Caco-2 (cell line): ENCODE results near the gene RRP12. TPM values are rescaled to one million over a fixed set of nuclear protein-coding genes. Genes with fewer than 3 reads are reported as not detected.
"Not testable (repeated sequence)": the region's sequence is repeated elsewhere in the genome, so short reads cannot be mapped to it uniquely, and the experiment has no call there.

Experiments used
- BruUV-seq: library from RNA; stranded (reverse); fragments of 400-500 nt; replicated peaks from 2 replicates; lab custom pipeline; 2021; lab: Mats Ljungman, UMichigan
- CTCF ChIA-PET: fragments of 300-600 bp; sonication (Branson Sonifier 250); formaldehyde crosslinking; loops from one replicate; lab custom pipeline; 2022; ENCODE audit warnings: antibody characterized with exemption; lab: Charles Lee
- POLR2A ChIA-PET: fragments of 300-600 bp; sonication (Branson Sonifier 250); formaldehyde crosslinking; loops from one replicate; lab custom pipeline; 2022; ENCODE audit warnings: antibody characterized with exemption; lab: Charles Lee
- DNase-seq, 2 experiments: peaks; one replicate each; pipeline versions ENCODE4 v3.0.0 to v3.0.0-alpha.2; 2020 to 2022
- H3K27me3 ChIP-seq: replicated peaks from 2 replicates; pipeline ENCODE4 v1.6.0; 2011; ENCODE audit warnings: low read length; ENCODE audit not compliant: control insufficient read depth, insufficient read depth
- H3K36me3 ChIP-seq: 2 replicates; pipeline ENCODE4 v1.5.1; 2011; ENCODE audit warnings: low read length; ENCODE audit not compliant: control insufficient read depth, insufficient read depth
- H3K4me1 ChIP-seq: fragments of 250-450 bp; sonication (Bioruptor Pico); 2 replicates; pipeline ENCODE4 v1.5.1; 2020; ENCODE audit warnings: mild to moderate bottlenecking
- H3K4me3 ChIP-seq: 2 replicates; pipeline ENCODE4 v1.5.1; 2011; ENCODE audit warnings: low read depth, mild to moderate bottlenecking, control low read depth, low read length
- H3K9me3 ChIP-seq: fragments of 250-450 bp; sonication (Bioruptor Pico); 2 replicates; pipeline ENCODE4 v1.5.1; 2020; ENCODE audit warnings: mild to moderate bottlenecking, moderate library complexity
- H3K27ac Mint-ChIP-seq: one replicate; pipeline ENCODE4 v1.8.0; 2022; ENCODE audit warnings: mixed read lengths; ENCODE audit not compliant: unreplicated experiment
- H3K27me3 Mint-ChIP-seq: one replicate; pipeline ENCODE4 v1.8.0; 2022; ENCODE audit warnings: mixed read lengths; ENCODE audit not compliant: insufficient read depth, unreplicated experiment
- H3K36me3 Mint-ChIP-seq: one replicate; pipeline ENCODE4 v1.8.0; 2022; ENCODE audit warnings: mild to moderate bottlenecking, mixed read lengths; ENCODE audit not compliant: insufficient read depth, unreplicated experiment
- H3K4me1 Mint-ChIP-seq: one replicate; pipeline ENCODE4 v1.8.0; 2022; ENCODE audit warnings: low read depth, mixed read lengths; ENCODE audit not compliant: unreplicated experiment
- H3K4me3 Mint-ChIP-seq: one replicate; pipeline ENCODE4 v1.8.0; 2022; ENCODE audit warnings: mild to moderate bottlenecking, moderate library complexity, mixed read lengths; ENCODE audit not compliant: unreplicated experiment
- H3K9me3 Mint-ChIP-seq: one replicate; pipeline ENCODE4 v1.8.0; 2022; ENCODE audit warnings: mixed read lengths; ENCODE audit not compliant: unreplicated experiment
- CTCF ChIP-seq, 2 experiments: fragments of 200-600 bp in 1 of 2; IDR thresholded peaks; 1 replicate in 1 of 2; 2 replicates in 1 of 2; pipeline versions ENCODE4 v1.5.1 to v1.8.0; 2011 to 2022; ENCODE audit warnings: antibody characterized with exemption in 1 of 2, control low read depth in 1 of 2, inconsistent platforms in 1 of 2, low read depth in 1 of 2, low read length in 1 of 2, mild to moderate bottlenecking in 1 of 2, moderate library complexity in 1 of 2; ENCODE audit not compliant: insufficient read depth in 1 of 2, severe bottlenecking in 1 of 2, unreplicated experiment in 1 of 2
- intact Hi-C: fragments of 100-400 bp; cut with micrococcal nuclease; formaldehyde crosslinking; loops from one replicate; pipeline ENCODE4 v1.10.0; 2022; ENCODE audit not compliant: unreplicated experiment
- total RNA-seq: library from RNA; stranded (reverse); gene quantifications from 2 replicates; pipeline ENCODE4 v1.2.3, GENCODE V29; 2022

Gene RRP12
- total RNA-seq, 1 experiment from 2014 or later = 69.3 TPM

DNA sequence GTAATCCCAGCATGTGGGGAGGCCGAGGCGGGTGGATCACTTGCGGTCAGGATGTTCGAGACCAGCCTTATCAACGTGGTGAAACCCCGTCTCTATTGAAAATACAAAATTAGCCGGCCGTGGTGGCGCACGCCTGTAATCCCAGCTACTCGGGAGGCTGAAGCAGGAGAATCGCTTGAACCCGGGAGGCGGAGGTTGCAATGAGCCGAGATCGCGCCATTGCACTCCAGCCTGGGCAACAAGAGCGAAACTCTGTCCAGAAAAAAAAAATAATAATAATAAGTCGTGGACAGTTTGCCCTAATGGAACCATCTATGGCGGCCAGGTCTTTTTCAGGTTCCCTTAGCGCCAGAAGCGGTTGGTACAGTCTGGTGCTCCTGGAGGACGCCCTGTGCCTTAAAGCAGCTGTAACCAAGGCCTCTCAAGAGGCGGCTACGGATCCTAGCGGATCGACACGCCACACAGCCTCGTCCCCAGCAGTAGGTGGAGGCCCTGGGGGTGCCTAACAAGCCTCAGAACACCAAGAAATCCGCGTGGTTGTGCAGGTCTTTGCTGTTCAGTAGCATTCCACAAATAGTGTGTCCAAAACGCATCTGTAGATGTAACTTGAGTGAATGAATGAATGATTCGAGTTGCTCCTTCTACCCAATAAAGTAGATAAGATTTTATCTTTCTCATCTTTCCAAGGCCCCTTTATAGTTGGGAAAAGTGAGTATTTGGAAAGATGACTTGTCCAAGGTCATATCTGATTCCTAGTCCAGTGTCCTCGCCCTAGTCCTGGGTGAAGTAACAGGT lies 25.8 kb upstream of the RRP12 start:
- Mint-ChIP-seq H3K4me1 (no peaks in the 10 kb centered on the region), H3K9me3 (no peaks in the 10 kb centered on the region), H3K36me3 (peaks cover 64% of the 10 kb centered on the region), H3K4me3 (peak overlapping the region; percentile 75), H3K27me3 (no peaks in the 10 kb centered on the region), H3K27ac (peak overlapping the region; percentile 83)
- CTCF ChIA-PET = interaction anchor here (0.6 kb wide), 1 partner anchor 26 kb away, joined by 8 read pairs; no protein-coding TSS in a partner anchor
- peak in 1 of 2 experiments; percentile 21 for DNase-seq
- Histone ChIP-seq H3K4me3 (peak overlapping the region; percentile 83), H3K4me1 (peaks cover 12% of the 10 kb centered on the region), H3K9me3 (no peaks in the 10 kb centered on the region), H3K36me3 (peaks cover 5% of the 10 kb centered on the region), H3K27me3 (no peaks in the 10 kb centered on the region)
- POLR2A ChIA-PET = interaction anchor here (0.6 kb wide), 1 partner anchor 26 kb away, joined by 4 read pairs; no protein-coding TSS in a partner anchor
- no peak for TF ChIP-seq CTCF (IDR thresholded peaks at IDR 0.05; ENCODE audit: insufficient read depth in 1 of 2, low read depth in 1 of 2, low read length in 1 of 2, severe bottlenecking in 1 of 2, unreplicated experiment in 1 of 2)
- intact Hi-C loops = loop anchor here (1.0 kb wide), 2 partner anchors 19 to 20 kb away; partner anchors contain the start of genes EXOSC1 and ZDHHC16
- TSS peak; percentile 37 for BruUV-seq

DNA sequence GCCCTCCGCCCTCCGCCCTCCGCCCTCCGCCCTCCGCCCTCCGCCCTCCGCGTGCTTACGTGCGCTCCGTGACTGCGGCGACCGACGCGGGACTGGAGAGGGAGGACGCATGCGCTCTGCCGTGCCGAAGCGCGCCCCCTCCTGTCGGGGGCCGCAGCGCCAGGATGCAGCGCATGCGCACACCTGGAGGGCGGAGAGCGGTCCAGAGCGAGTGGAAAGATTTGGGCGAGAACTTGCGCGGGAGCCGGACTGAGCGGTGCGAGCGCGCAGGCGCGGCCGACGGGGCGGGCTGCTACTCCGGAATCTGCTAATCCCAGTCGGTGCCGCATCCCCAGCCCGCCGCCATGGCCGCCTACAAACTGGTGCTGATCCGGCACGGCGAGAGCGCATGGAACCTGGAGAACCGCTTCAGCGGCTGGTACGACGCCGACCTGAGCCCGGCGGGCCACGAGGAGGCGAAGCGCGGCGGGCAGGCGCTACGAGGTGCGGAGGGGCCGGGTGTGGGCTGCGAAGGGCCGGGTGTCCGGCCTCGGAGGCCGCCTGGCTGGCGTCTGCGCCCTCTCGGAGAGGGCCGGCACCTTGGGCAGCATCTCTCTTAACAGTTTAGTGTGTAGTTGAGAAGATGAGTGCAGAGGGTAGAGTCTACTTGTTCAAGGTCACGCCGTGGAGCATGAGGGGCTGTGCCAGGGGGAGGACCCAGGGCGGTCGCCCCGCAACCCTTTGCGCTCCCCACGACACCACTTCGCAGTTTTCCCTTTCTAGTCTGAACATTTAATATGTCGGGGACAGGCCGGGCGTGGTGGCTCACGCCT lies 25.0 kb upstream of the RRP12 start, which contains the start of gene PGAM1:
Gene PGAM1, plus strand, starts transcription at position 228 of the 812 bp plus-strand sequence. Its CDS starts 117 bp downstream, at position 345.
- POLR2A ChIA-PET = no interaction called here
- BruUV-seq = TSS peak; percentile 40

DNA sequence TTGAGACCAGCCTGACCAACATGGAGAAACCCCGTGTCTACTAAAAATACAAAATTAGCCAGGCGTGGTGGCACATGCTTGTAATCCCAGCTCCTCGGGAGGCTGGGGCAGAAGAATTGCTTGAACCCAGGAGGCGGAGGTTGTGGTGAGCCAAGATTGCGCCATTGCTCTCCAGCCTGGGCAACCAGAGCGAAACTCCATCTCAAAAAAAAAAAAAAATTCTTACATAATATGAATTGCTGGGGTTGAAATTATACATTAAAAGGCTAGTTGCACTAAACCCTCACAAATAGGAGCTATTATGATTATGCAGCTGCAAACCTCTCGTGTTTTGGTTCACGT lies 22.6 kb upstream of the RRP12 start:
- DNase-seq, POLR2A ChIA-PET, H3K27me3 Mint-ChIP-seq, H3K27ac Mint-ChIP-seq, BruUV-seq, H3K9me3 ChIP-seq, CTCF ChIA-PET, H3K36me3 ChIP-seq, H3K4me3 ChIP-seq, H3K9me3 Mint-ChIP-seq, intact Hi-C loops, H3K4me1 Mint-ChIP-seq, H3K27me3 ChIP-seq, H3K4me3 Mint-ChIP-seq: not testable (repeated sequence)
- H3K36me3 Mint-ChIP-seq = peaks cover 31% of the 10 kb centered on the region
- peaks cover 12% of the 10 kb centered on the region for H3K4me1 ChIP-seq

More for the DNA sequence above, 25.0 kb upstream of the RRP12 start, which contains the start of gene PGAM1:
- intact Hi-C loops = loop anchor here (1.0 kb wide), 1 partner anchor 19 kb away; no protein-coding TSS in a partner anchor
- Histone ChIP-seq H3K27me3 (no peaks in the 10 kb centered on the region), H3K4me3 (peak within 1 kb of the TSS; percentile 83), H3K36me3 (peaks cover 5% of the 10 kb centered on the region), H3K9me3 (no peaks in the 10 kb centered on the region), H3K4me1 (peaks cover 12% of the 10 kb centered on the region)
- DNase-seq = peak; percentile 94 to 98
- CTCF ChIA-PET = interaction anchor here (0.6 to 1.3 kb wide), 2 partner anchors 18 to 882 kb away, joined by 3 to 4 read pairs; no protein-coding TSS in a partner anchor
- peak; percentile 54 to 91 for TF ChIP-seq CTCF (IDR thresholded peaks at IDR 0.05; ENCODE audit: insufficient read depth in 1 of 2, low read depth in 1 of 2, low read length in 1 of 2, severe bottlenecking in 1 of 2, unreplicated experiment in 1 of 2)
- H3K9me3 Mint-ChIP-seq = no peaks in the 10 kb centered on the region
- H3K36me3 Mint-ChIP-seq = peaks cover 56% of the 10 kb centered on the region
- H3K4me1 Mint-ChIP-seq = no peaks in the 10 kb centered on the region
- H3K27me3 Mint-ChIP-seq = no peaks in the 10 kb centered on the region
- H3K27ac Mint-ChIP-seq = peak within 1 kb of the TSS; percentile 83
- H3K4me3 Mint-ChIP-seq = peak within 1 kb of the TSS; percentile 75
